Neural progenitor cell (in vitro differentiated cells): ENCODE measurements around the gene TMEM131L. TPM values are rescaled to one million over a fixed set of nuclear protein-coding genes. Genes with fewer than 3 reads are reported as not detected.
A peak's percentile ranks its signal among the peaks of the same experiment; 100 is the strongest.

Experiments
- DNase-seq: peaks from one replicate; pipeline ENCODE4 v3.0.0-alpha.2; 2016; ENCODE audit warnings: low spot score
- H2AFZ ChIP-seq: fragments of 200-600 bp; sonication (generic); replicated peaks from 2 replicates; pipeline ENCODE4 v1.6.1; 2016; ENCODE audit warnings: antibody characterized with exemption
- H3F3A ChIP-seq: fragments of 200-600 bp; sonication (generic); 2 replicates; pipeline ENCODE4 v1.6.1; 2016; ENCODE audit warnings: antibody characterized with exemption, low read depth
- H3K27ac ChIP-seq: fragments of 200-600 bp; sonication (generic); 2 replicates; pipeline ENCODE4 v1.5.1; 2016; ENCODE audit warnings: mild to moderate bottlenecking
- H3K27me3 ChIP-seq: fragments of 200-600 bp; sonication (generic); 2 replicates; pipeline ENCODE4 v1.6.1; 2016; ENCODE audit warnings: mild to moderate bottlenecking, moderate library complexity
- H3K36me3 ChIP-seq: fragments of 200-600 bp; sonication (generic); 2 replicates; pipeline ENCODE4 v1.5.1; 2016
- H3K4me1 ChIP-seq: fragments of 200-600 bp; sonication (generic); 2 replicates; pipeline ENCODE4 v1.6.1; 2016; ENCODE audit warnings: mixed run types
- H3K4me2 ChIP-seq: fragments of 200-600 bp; sonication (generic); 2 replicates; pipeline ENCODE4 v1.6.1; 2016
- H3K4me3 ChIP-seq: fragments of 200-600 bp; sonication (generic); 2 replicates; pipeline ENCODE4 v1.5.1; 2016
- H3K79me2 ChIP-seq: fragments of 200-600 bp; sonication (generic); 2 replicates; pipeline ENCODE4 v1.6.1; 2016; ENCODE audit warnings: low read depth
- H3K9ac ChIP-seq: fragments of 200-600 bp; sonication (generic); 2 replicates; pipeline ENCODE4 v1.6.1; 2016
- H3K9me3 ChIP-seq: fragments of 200-600 bp; sonication (generic); 2 replicates; pipeline ENCODE4 v1.5.1; 2016; ENCODE audit warnings: low read depth
- H4K20me1 ChIP-seq: fragments of 200-600 bp; sonication (generic); 2 replicates; pipeline ENCODE4 v1.6.1; 2016; ENCODE audit warnings: low read depth
- H3K27ac Mint-ChIP-seq: 3 replicates; pipeline ENCODE4 v1.8.0; 2021; ENCODE audit warnings: mixed read lengths
- H3K27me3 Mint-ChIP-seq: 2 replicates; pipeline ENCODE4 v1.8.0; 2022; ENCODE audit warnings: low read depth, mild to moderate bottlenecking, inconsistent platforms, moderate library complexity, mixed read lengths; ENCODE audit not compliant: insufficient read depth
- H3K36me3 Mint-ChIP-seq: 3 replicates; pipeline ENCODE4 v1.8.0; 2021; ENCODE audit warnings: mixed read lengths
- H3K4me1 Mint-ChIP-seq: 3 replicates; pipeline ENCODE4 v1.8.0; 2021; ENCODE audit warnings: mixed read lengths
- H3K4me3 Mint-ChIP-seq: 3 replicates; pipeline ENCODE4 v1.8.0; 2021; ENCODE audit warnings: mild to moderate bottlenecking, moderate library complexity, mixed read lengths
- H3K9me3 Mint-ChIP-seq: 3 replicates; pipeline ENCODE4 v1.8.0; 2020; ENCODE audit warnings: mixed read lengths
- EZH2 ChIP-seq: fragments of 200-600 bp; sonication (generic); IDR thresholded peaks from 2 replicates; pipeline ENCODE4 v1.6.1; 2017; ENCODE audit warnings: antibody characterized with exemption, mild to moderate bottlenecking, moderate library complexity
- EZH2phosphoT487 ChIP-seq: fragments of 200-600 bp; sonication (generic); IDR thresholded peaks from 2 replicates; pipeline ENCODE4 v1.6.1; 2017; ENCODE audit warnings: antibody characterized with exemption
- total RNA-seq: library from RNA; depleted of rRNA; stranded (reverse); fragments of >200 nt; gene quantifications from 2 replicates; pipeline ENCODE4 v1.2.3, GENCODE V29; 2015; ENCODE audit warnings: low replicate concordance
- TF ChIP-seq, protein P1 (sequence below): fragments of 200-600 bp; sonication (generic); IDR thresholded peaks from 2 replicates; pipeline ENCODE4 v1.5.1; 2017; ENCODE audit warnings: antibody characterized with exemption, mild to moderate bottlenecking

TMEM131L gene
- total RNA-seq, 1 donor from 2014 or later, result 14.8 TPM

DNA sequence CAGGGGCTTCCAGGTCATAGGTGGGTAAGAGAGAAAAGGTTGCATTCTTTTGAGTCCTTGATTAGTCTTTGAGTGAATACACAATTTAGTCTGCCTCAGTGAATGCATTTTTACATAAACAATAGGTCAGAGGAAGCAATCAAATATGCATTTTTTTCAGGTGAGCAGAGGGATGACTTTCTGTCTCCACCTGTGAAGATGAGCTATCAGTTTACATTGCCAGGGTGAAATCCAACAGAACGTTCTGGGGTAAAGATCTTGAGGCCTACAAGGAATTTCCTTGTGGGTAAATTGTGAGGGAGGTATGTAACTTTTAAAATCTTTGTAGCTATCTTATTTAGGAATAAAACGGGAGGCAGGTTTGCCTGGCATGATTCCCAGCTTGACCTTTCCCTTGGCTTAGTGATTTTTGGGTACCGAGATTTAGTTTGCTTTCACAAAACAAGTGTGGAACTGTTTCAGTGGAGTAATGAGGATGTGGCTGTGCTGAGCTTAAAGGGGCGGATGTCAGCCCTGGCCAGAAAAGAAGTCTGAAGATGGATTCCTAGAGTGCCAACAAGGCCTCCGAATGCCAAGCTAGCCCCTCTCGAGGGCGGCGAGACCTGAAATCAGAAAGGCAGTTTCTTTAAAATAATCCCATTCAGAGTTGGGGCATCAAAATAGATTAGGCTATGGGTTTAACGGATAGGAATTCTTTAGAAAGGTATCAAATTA lies 29.5 kb downstream of the TMEM131L start:
- Mint-ChIP-seq H3K27me3 (peaks cover 8% of the 10 kb centered on the region), H3K27ac (peak overlapping the region; percentile 10), H3K9me3 (no peaks in the 10 kb centered on the region), H3K4me3 (no peak overlapping the region), H3K36me3 (peaks cover 3% of the 10 kb centered on the region), H3K4me1 (peaks cover 38% of the 10 kb centered on the region)
- no peak overlapping the region for H3K4me3 ChIP-seq
- no peak overlapping the region for H2AFZ ChIP-seq
- peak overlapping the region; percentile 14 for H3K27ac ChIP-seq
- TF ChIP-seq, protein P1, sequence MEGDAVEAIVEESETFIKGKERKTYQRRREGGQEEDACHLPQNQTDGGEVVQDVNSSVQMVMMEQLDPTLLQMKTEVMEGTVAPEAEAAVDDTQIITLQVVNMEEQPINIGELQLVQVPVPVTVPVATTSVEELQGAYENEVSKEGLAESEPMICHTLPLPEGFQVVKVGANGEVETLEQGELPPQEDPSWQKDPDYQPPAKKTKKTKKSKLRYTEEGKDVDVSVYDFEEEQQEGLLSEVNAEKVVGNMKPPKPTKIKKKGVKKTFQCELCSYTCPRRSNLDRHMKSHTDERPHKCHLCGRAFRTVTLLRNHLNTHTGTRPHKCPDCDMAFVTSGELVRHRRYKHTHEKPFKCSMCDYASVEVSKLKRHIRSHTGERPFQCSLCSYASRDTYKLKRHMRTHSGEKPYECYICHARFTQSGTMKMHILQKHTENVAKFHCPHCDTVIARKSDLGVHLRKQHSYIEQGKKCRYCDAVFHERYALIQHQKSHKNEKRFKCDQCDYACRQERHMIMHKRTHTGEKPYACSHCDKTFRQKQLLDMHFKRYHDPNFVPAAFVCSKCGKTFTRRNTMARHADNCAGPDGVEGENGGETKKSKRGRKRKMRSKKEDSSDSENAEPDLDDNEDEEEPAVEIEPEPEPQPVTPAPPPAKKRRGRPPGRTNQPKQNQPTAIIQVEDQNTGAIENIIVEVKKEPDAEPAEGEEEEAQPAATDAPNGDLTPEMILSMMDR, result no peak
- TF ChIP-seq EZH2, result no peak
- H3K79me2 ChIP-seq, result peaks cover 21% of the 10 kb centered on the region
- peak overlapping the region; percentile 35 for H3K4me2 ChIP-seq
- H3K27me3 ChIP-seq, result no peaks in the 10 kb centered on the region
- peaks cover 29% of the 10 kb centered on the region for H3K4me1 ChIP-seq
- peaks cover 10% of the 10 kb centered on the region for H3F3A ChIP-seq
- no peaks in the 10 kb centered on the region for H3K36me3 ChIP-seq
- no peak overlapping the region for H3K9ac ChIP-seq
- H4K20me1 ChIP-seq, result peaks cover 15% of the 10 kb centered on the region
- DNase-seq, result no peak
- no peaks in the 10 kb centered on the region for H3K9me3 ChIP-seq

DNA sequence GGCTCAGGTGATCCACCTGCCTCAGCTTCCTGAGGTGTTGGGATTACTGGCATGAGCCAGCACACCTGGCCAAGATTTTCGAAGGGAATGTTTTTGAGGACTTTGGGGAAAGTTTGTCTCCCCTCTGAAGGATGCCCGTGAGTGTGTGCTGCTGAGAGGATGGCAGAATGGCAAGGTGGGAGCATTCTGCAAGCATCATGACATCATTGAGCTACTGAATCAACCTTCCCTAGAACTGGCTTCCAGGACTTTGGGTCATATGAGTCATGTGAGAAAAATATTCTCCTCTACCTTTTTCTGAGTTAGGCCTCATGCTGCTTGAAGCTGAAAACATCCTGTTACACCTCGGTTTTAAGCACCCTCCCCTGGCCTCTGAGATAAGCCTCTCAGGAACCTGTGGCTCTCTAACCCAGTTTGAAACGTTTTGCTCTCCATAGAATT lies 31.0 kb downstream of the TMEM131L start:
- Mint-ChIP-seq H3K4me3 (no peak overlapping the region), H3K27me3 (peaks cover 8% of the 10 kb centered on the region), H3K27ac (no peak overlapping the region), H3K36me3 (peaks cover 3% of the 10 kb centered on the region), H3K4me1 (peaks cover 38% of the 10 kb centered on the region), H3K9me3 (no peaks in the 10 kb centered on the region)
- H3K79me2 ChIP-seq, result peaks cover 9% of the 10 kb centered on the region
- no peak overlapping the region for H3K4me2 ChIP-seq
- TF ChIP-seq, protein P1, result no peak
- TF ChIP-seq EZH2 (no peak), EZH2phosphoT487 (no peak)
- H3K4me1 ChIP-seq, result peaks cover 29% of the 10 kb centered on the region
- no peaks in the 10 kb centered on the region for H3K27me3 ChIP-seq
- no peak overlapping the region for H3K4me3 ChIP-seq
- H2AFZ ChIP-seq, result no peak overlapping the region
- peaks cover 10% of the 10 kb centered on the region for H3F3A ChIP-seq
- peaks cover 11% of the 10 kb centered on the region for H4K20me1 ChIP-seq
- no peak overlapping the region for H3K9ac ChIP-seq
- H3K27ac ChIP-seq, result no peak overlapping the region
- no peak for DNase-seq
- H3K36me3 ChIP-seq, result no peaks in the 10 kb centered on the region
- H3K9me3 ChIP-seq, result no peaks in the 10 kb centered on the region

GRCh38 chr4:153497988-153498967 lies 32.1 kb downstream of the TMEM131L start:
- Histone ChIP-seq H2AFZ (no peak overlapping the region), H3K36me3 (no peaks in the 10 kb centered on the region), H3K9me3 (no peaks in the 10 kb centered on the region), H3K4me2 (no peak overlapping the region), H3K27me3 (no peaks in the 10 kb centered on the region), H3K27ac (no peak overlapping the region), H3K9ac (no peak overlapping the region), H3F3A (peaks cover 10% of the 10 kb centered on the region), H3K4me1 (peaks cover 29% of the 10 kb centered on the region), H3K79me2 (peaks cover 5% of the 10 kb centered on the region), H4K20me1 (peaks cover 11% of the 10 kb centered on the region), H3K4me3 (no peak overlapping the region)
- Mint-ChIP-seq H3K27me3 (peaks cover 8% of the 10 kb centered on the region), H3K36me3 (peaks cover 3% of the 10 kb centered on the region), H3K4me1 (peaks cover 38% of the 10 kb centered on the region), H3K27ac (no peak overlapping the region), H3K4me3 (no peak overlapping the region), H3K9me3 (no peaks in the 10 kb centered on the region)
- TF ChIP-seq EZH2, result no peak
- no peak for TF ChIP-seq EZH2phosphoT487
- TF ChIP-seq, protein P1, result no peak
- no peak for DNase-seq
